GM19193 (cell line): ENCODE results near the gene GOLGA2.

Source experiments
- POLR2A ChIP-seq: IDR thresholded peaks from 4 replicates; pipeline ENCODE4 v1.6.1; 2011; ENCODE audit not compliant: insufficient read depth, insufficient read length; ENCODE audit errors: extremely low read depth

Gene GOLGA2

GRCh38 chr9:128218518-128219389 is 57.1 kb downstream of the GOLGA2 start:
- no peak for TF ChIP-seq POLR2A

GRCh38 chr9:128218172-128218517 is 57.7 kb downstream of the GOLGA2 start:
- no peak for TF ChIP-seq POLR2A

GRCh38 chr9:128216781-128217553 is 58.8 kb downstream of the GOLGA2 start:
- no peak for TF ChIP-seq POLR2A

GRCh38 chr9:128215491-128216409 is 60.1 kb downstream of the GOLGA2 start:
- no peak for TF ChIP-seq POLR2A

- TF ChIP-seq POLR2A: no peak
Observed at GRCh38 chr9:128214571-128215490, 61.0 kb downstream of the GOLGA2 start.

- TF ChIP-seq POLR2A: no peak
Observed at GRCh38 chr9:128213746-128214497, 61.9 kb downstream of the GOLGA2 start.

GRCh38 chr9:128211981-128212281 is 63.9 kb downstream of the GOLGA2 start:
- TF ChIP-seq POLR2A: no peak

- TF ChIP-seq POLR2A: no peak
Observed at GRCh38 chr9:128211186-128211980, 64.4 kb downstream of the GOLGA2 start.

- no peak for TF ChIP-seq POLR2A
Observed at GRCh38 chr9:128208946-128209669, 66.7 kb downstream of the GOLGA2 start.

GRCh38 chr9:128208386-128208785 is 67.4 kb downstream of the GOLGA2 start:
- TF ChIP-seq POLR2A: no peak

- no peak for TF ChIP-seq POLR2A
Observed at GRCh38 chr9:128206916-128207910, 68.6 kb downstream of the GOLGA2 start.
